Measurements from ENCODE around the gene ECI2. TPM values are rescaled to one million over a fixed set of nuclear protein-coding genes. Genes with fewer than 3 reads are reported as not detected.

ECI2 gene
- total and polyA plus RNA-seq, 2 donors (not counting 3 experiments of a cell fraction or from before 2014, with no cell fraction given): 33.5 to 91.0 TPM

DNA sequence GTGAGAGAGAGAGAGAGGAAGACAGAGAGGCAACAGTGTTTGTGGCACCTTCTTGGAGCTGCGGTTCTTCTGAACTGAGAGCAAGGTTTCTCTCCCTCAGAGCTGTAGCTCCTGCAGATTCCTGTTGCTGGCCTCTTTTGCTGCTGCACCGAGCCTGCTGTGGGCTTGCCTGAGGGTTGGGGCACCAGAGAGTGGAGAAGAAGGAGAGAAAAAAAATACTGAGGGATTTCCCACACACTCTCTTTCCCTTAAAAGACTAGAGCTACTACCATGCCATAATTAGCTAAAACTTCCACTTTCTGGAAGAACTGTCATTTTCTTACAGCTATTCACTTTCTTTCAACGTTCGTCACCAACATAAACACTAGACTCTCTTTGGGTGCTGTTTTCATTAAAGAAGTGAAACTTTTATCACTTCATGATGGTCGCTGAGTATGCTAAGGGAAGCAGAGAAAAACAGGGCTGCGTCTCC lies 18.2 kb upstream of the ECI2 start:
- ChIA-PET CTCF (interaction anchor here (2.3 to 5.8 kb wide), 3 partner anchors 17 to 98 kb away, joined by 13 to 120 read pairs (median 59); partner anchors contain the start of gene ECI2), POLR2A (no interaction called here)
- Histone ChIP-seq H3K4me2 (ENCODE audit: insufficient read depth, low read length) (no peak overlapping the region), H3K4me1 (ENCODE audit: control insufficient read depth, extremely low read depth, insufficient read depth, low read length) (peaks cover 2% of the 10 kb centered on the region), H3K9me3 (replicated peaks; ENCODE audit: control insufficient read depth, insufficient read depth, low read length) (no peaks in the 10 kb centered on the region), H3K4me3 (replicated peaks in 1 of 3; ENCODE audit: insufficient read depth in 1 of 3, low read depth in 1 of 3, low read length in 3 of 3) (no peak overlapping the region), H3K9ac (replicated peaks; ENCODE audit: extremely low read depth, insufficient read depth, low read length) (no peak overlapping the region), H2AFZ (ENCODE audit: low read depth, low read length) (no peak overlapping the region), H4K20me1 (replicated peaks; ENCODE audit: control insufficient read depth, extremely low read depth, insufficient read depth, low read length) (no peaks in the 10 kb centered on the region), H3K9me1 (replicated peaks; ENCODE audit: control insufficient read depth, extremely low read depth, insufficient read depth, low read length) (no peaks in the 10 kb centered on the region), H3K27ac (ENCODE audit: insufficient read depth, low read depth, low read length) (no peak overlapping the region), H3K36me3 (ENCODE audit: control insufficient read depth in 2 of 2, extremely low read depth in 1 of 2, insufficient read depth in 2 of 2, low read length in 2 of 2) (no peaks in the 10 kb centered on the region), H3K27me3 (ENCODE audit: control insufficient read depth in 2 of 2, insufficient read depth in 2 of 2, low read length in 2 of 2) (no peaks in the 10 kb centered on the region), H3K79me2 (ENCODE audit: control insufficient read depth, insufficient read depth, low read length) (no peaks in the 10 kb centered on the region)
- no TSS peak for BruUV-seq (replicated peaks)
- dilution Hi-C loops (cut with MboI; ENCODE audit: extremely low pct_ligation_motif_present, low sequenced_read_pairs) (no loop called here), intact Hi-C loops (cut with micrococcal nuclease) (loop anchor here (10.0 kb wide), 1 partner anchor 49 kb away; no protein-coding TSS in a partner anchor)
- TF ChIP-seq CTCF (IDR thresholded peaks at IDR 0.05; ENCODE audit: extremely low read depth in 1 of 2, insufficient read depth in 1 of 2, low read depth in 1 of 2, low read length in 2 of 2): no peak
- no peak for TF ChIP-seq FOS (IDR thresholded peaks at IDR 0.05; ENCODE audit: borderline replicate concordance, insufficient read depth, low read length)
- TF ChIP-seq GATA2 (IDR thresholded peaks at IDR 0.05; ENCODE audit: insufficient read depth, insufficient read length, low read depth, low read length): no peak
- no peak for TF ChIP-seq JUN (IDR thresholded peaks at IDR 0.05; ENCODE audit: borderline replicate concordance, insufficient read depth, insufficient read length, low read depth)
- no peak for TF ChIP-seq EZH2 (IDR thresholded peaks at IDR 0.05; ENCODE audit: borderline replicate concordance, low read depth, low read length, severe bottlenecking)
- TF ChIP-seq POLR2AphosphoS5 (IDR thresholded peaks at IDR 0.05; ENCODE audit: insufficient read depth, low read depth, low read length): no peak
- TF ChIP-seq, protein P1, sequence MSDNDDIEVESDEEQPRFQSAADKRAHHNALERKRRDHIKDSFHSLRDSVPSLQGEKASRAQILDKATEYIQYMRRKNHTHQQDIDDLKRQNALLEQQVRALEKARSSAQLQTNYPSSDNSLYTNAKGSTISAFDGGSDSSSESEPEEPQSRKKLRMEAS (IDR thresholded peaks at IDR 0.05; ENCODE audit: insufficient read depth, insufficient read length): no peak
- TF ChIP-seq MYC (IDR thresholded peaks at IDR 0.05; ENCODE audit: low read depth, low read length): no peak
- no peak for TF ChIP-seq POLR2A (IDR thresholded peaks at IDR 0.05; ENCODE audit: low read depth, low read length)
- no peak for FAIRE-seq
- DNase-seq (ENCODE audit: low read depth, low spot score): no peak
